A549 treated with CORT108297 at 1 μM for 4 hours (cell line): ENCODE data around the gene RGS21. TPM values are rescaled to one million over a fixed set of nuclear protein-coding genes. Genes with fewer than 3 reads are reported as not detected.

ENCODE experiments used
- total RNA-seq: library from RNA; stranded (reverse); fragments of 200-300 nt; extraction: Qiagen RNA extraction; gene quantifications from 5 replicates; pipeline ENCODE4 v1.2.3, GENCODE V29; 2022

Gene RGS21, protein sequence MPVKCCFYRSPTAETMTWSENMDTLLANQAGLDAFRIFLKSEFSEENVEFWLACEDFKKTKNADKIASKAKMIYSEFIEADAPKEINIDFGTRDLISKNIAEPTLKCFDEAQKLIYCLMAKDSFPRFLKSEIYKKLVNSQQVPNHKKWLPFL
- not detected in 5 replicates for total RNA-seq

DNA sequence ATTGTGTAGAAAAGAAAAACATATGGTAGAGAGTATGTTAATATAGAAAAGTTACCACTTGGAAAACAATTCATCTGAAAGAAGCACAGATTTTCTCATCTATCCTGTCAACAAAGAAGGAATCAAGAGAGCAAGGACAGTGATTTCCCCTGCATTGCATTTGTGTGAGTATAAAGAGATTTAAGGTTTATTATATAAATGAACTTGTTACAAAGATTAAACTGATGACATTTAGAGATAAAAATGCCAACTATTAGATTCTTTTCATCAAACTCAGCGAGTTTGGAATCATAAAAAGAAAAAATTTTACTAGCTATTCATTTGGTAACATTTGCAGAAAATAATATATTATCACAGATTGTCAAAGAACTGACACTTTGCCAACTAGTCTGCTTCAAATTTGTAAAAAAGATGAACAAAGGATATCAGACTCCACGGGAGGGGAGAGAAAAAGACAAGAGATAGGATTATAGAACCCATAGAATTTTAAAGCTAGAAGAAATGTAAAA lies at the start of gene RGS21:
Gene RGS21, plus strand, starts transcription at position 51 of the 509 bp plus-strand sequence. CDS start 26,045 bp downstream, outside the sequence.

Other genes with a start within 250 kb of the RGS21 start
- not detected in 5 replicates for gene RGS18, start 158.5 kb upstream of the RGS21 start, total RNA-seq